SU-DHL-6 (cell line): ENCODE results near the gene SLC44A4.
"Not testable (repeated sequence)": the region's sequence is repeated elsewhere in the genome, so short reads cannot be mapped to it uniquely, and the experiment has no call there.

Experiments used
- H2AFZ ChIP-seq: fragments of 200-600 bp; sonication (generic); 2 replicates; pipeline ENCODE4 v1.6.1; 2014; ENCODE audit warnings: low read depth, mild to moderate bottlenecking, moderate library complexity, mixed read lengths, antibody characterized with exemption, low read length; ENCODE audit not compliant: severe bottlenecking
- H3F3A ChIP-seq: fragments of 200-600 bp; shearing (Covaris generic); 2 replicates; pipeline ENCODE4 v1.6.0; 2016; ENCODE audit warnings: antibody characterized with exemption, mild to moderate bottlenecking; ENCODE audit not compliant: insufficient read depth
- H3K27ac ChIP-seq: fragments of 200-600 bp; sonication (generic); 2 replicates; pipeline ENCODE4 v1.5.1; 2016; ENCODE audit warnings: low read depth, mild to moderate bottlenecking, low read length, moderate library complexity, mixed read lengths
- H3K27me3 ChIP-seq: fragments of 200-600 bp; sonication (generic), shearing (Covaris generic); 2 replicates; pipeline ENCODE4 v1.6.0; 2014; ENCODE audit warnings: mild to moderate bottlenecking, low read length
- H3K36me3 ChIP-seq: fragments of 200-600 bp; sonication (generic); 2 replicates; pipeline ENCODE4 v1.6.1; 2014; ENCODE audit warnings: mild to moderate bottlenecking, low read length, mixed read lengths
- H3K4me2 ChIP-seq: fragments of 300-600, 200-600 bp; shearing (Covaris generic), sonication (generic); 2 replicates; pipeline ENCODE4 v1.6.0; 2014; ENCODE audit warnings: low read length, low read depth, mild to moderate bottlenecking; ENCODE audit not compliant: poor library complexity, severe bottlenecking
- H3K4me3 ChIP-seq: fragments of 200-600 bp; sonication (generic); 2 replicates; pipeline ENCODE4 v1.5.1; 2014; ENCODE audit warnings: antibody characterized with exemption, low read length, mild to moderate bottlenecking, mixed read lengths; ENCODE audit not compliant: insufficient read depth, poor library complexity, severe bottlenecking
- H3K79me2 ChIP-seq: fragments of 200-600 bp; sonication (generic); 2 replicates; pipeline ENCODE4 v1.6.1; 2014; ENCODE audit warnings: mild to moderate bottlenecking, low read length, moderate library complexity; ENCODE audit not compliant: insufficient read depth
- H3K9ac ChIP-seq: fragments of 200-600 bp; sonication (generic); 2 replicates; pipeline ENCODE4 v1.7.0; 2014; ENCODE audit warnings: mild to moderate bottlenecking, low read length
- H3K9me2 ChIP-seq: fragments of 200-600 bp; sonication (generic); replicated peaks from 2 replicates; pipeline ENCODE4 v1.6.1; 2014; ENCODE audit warnings: low read length; ENCODE audit not compliant: insufficient read depth
- H3K9me3 ChIP-seq: fragments of 200-600 bp; sonication (generic); 2 replicates; pipeline ENCODE4 v1.6.1; 2014; ENCODE audit warnings: low read length, mixed read lengths; ENCODE audit not compliant: insufficient read depth
- H4K20me1 ChIP-seq: fragments of 200-600 bp; sonication (generic); 2 replicates; pipeline ENCODE4 v1.6.1; 2014; ENCODE audit warnings: low read depth, mild to moderate bottlenecking, antibody characterized with exemption, low read length, moderate library complexity, mixed read lengths
- EZH2phosphoT487 ChIP-seq: fragments of 200-600 bp; sonication (generic), shearing (Covaris generic); conservative IDR thresholded peaks from 2 replicates; pipeline ENCODE4 v1.6.1; 2018; ENCODE audit warnings: mild to moderate bottlenecking, antibody characterized with exemption, low read length, moderate library complexity, mixed read lengths
- TF ChIP-seq, protein P1 (sequence below): fragments of 200-600 bp; sonication (generic); IDR thresholded peaks from one replicate; pipeline ENCODE4 v1.5.1; 2017; ENCODE audit warnings: antibody characterized with exemption, mild to moderate bottlenecking, low read length, moderate library complexity; ENCODE audit not compliant: insufficient read depth, poor library complexity, severe bottlenecking

Gene SLC44A4

DNA sequence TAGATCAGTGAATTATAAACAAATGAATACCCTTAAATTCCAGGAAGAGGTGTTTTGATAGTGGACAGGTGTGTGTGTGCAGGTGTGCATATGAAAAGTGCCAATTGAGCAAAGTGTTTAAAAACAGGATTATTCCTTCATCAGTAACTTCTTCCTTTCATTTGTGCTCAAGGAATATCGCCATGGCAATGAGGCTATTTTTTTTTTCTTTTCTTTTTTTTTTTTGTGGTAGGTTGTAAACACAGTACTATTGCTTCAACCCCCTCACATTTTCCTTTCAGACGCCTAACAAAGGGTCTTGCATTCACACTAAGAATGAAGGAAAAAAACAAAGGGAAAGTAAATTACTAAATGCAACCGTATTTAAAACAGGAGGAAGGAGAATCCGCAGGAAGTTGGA is 53.2 kb downstream of the SLC44A4 start:
- Histone ChIP-seq H3K79me2 (peaks cover under 1% of the 10 kb centered on the region; the same call in 1 of the 2 replicates), H3K4me3 (no peak overlapping the region), H3K36me3 (no peaks in the 10 kb centered on the region), H3K27ac (no peak overlapping the region), H3K9me2 (no peaks in the 10 kb centered on the region), H3F3A (peaks cover 13% of the 10 kb centered on the region; the same call in 1 of the 2 replicates), H4K20me1 (no peaks in the 10 kb centered on the region), H3K27me3 (no peaks in the 10 kb centered on the region), H3K4me2 (no peak overlapping the region), H3K9ac (no peak overlapping the region), H3K9me3 (no peaks in the 10 kb centered on the region), H2AFZ (no peak overlapping the region)
- no peak for TF ChIP-seq EZH2phosphoT487
- TF ChIP-seq, protein P1, sequence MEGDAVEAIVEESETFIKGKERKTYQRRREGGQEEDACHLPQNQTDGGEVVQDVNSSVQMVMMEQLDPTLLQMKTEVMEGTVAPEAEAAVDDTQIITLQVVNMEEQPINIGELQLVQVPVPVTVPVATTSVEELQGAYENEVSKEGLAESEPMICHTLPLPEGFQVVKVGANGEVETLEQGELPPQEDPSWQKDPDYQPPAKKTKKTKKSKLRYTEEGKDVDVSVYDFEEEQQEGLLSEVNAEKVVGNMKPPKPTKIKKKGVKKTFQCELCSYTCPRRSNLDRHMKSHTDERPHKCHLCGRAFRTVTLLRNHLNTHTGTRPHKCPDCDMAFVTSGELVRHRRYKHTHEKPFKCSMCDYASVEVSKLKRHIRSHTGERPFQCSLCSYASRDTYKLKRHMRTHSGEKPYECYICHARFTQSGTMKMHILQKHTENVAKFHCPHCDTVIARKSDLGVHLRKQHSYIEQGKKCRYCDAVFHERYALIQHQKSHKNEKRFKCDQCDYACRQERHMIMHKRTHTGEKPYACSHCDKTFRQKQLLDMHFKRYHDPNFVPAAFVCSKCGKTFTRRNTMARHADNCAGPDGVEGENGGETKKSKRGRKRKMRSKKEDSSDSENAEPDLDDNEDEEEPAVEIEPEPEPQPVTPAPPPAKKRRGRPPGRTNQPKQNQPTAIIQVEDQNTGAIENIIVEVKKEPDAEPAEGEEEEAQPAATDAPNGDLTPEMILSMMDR, result no peak

GRCh38 chr6:31823592-31824196 is 55.1 kb downstream of the SLC44A4 start:
- H3K27me3 ChIP-seq, H3F3A ChIP-seq, H3K9ac ChIP-seq, H3K9me3 ChIP-seq, H3K9me2 ChIP-seq, H3K36me3 ChIP-seq, H2AFZ ChIP-seq, H3K27ac ChIP-seq, H3K79me2 ChIP-seq, H3K4me3 ChIP-seq, H3K4me2 ChIP-seq, H4K20me1 ChIP-seq: not testable (repeated sequence)

- H4K20me1 ChIP-seq, result no peaks in the 10 kb centered on the region
- H2AFZ ChIP-seq, result peak overlapping the region; percentile 89
- H3K9me3 ChIP-seq, result no peaks in the 10 kb centered on the region
- TF ChIP-seq, protein P1, result no peak
- TF ChIP-seq EZH2phosphoT487, result no peak
- peaks cover 4% of the 10 kb centered on the region; the same call in 1 of the 2 replicates for H3F3A ChIP-seq
- peak overlapping the region; percentile 73 for H3K4me2 ChIP-seq
- H3K4me3 ChIP-seq, result peak overlapping the region; percentile 63
- no peaks in the 10 kb centered on the region for H3K27me3 ChIP-seq
- H3K36me3 ChIP-seq, result no peaks in the 10 kb centered on the region
- peak overlapping the region; percentile 65 for H3K9ac ChIP-seq
- H3K79me2 ChIP-seq, result no peaks in the 10 kb centered on the region
- H3K9me2 ChIP-seq, result no peaks in the 10 kb centered on the region
- H3K27ac ChIP-seq, result peak overlapping the region; percentile 44
These were observed 56.6 kb downstream of the SLC44A4 start for GRCh38 chr6:31822036-31822821.
